ENCODE data around the gene PRAMEF26.
"Not testable (repeated sequence)": the region's sequence is repeated elsewhere in the genome, so short reads cannot be mapped to it uniquely, and the experiment has no call there.

Gene PRAMEF26

GRCh38 chr1:13155909-13156308, at the start of gene PRAMEF26:
TSS of gene PRAMEF26 (minus strand) at chr1:13156009. CDS start at chr1:13153095, 2,914 bp downstream.
- not testable (repeated sequence) for DNase-seq

- DNase-seq, result not testable (repeated sequence)
Observed at GRCh38 chr1:13201309-13201708, 45.5 kb upstream of the PRAMEF26 start, which contains the start of gene PRAMEF13. TSS of gene PRAMEF13 (minus strand) at chr1:13201409. CDS start at chr1:13199589, 1,820 bp downstream.

- not testable (repeated sequence) for DNase-seq
Observed at GRCh38 chr1:13171548-13171947, 15.7 kb upstream of the PRAMEF26 start, which contains the start of gene PRAMEF9. TSS of gene PRAMEF9 (plus strand) at chr1:13171848. CDS start at chr1:13175281, 3,433 bp downstream.

- not testable (repeated sequence) for DNase-seq
Observed at GRCh38 chr1:13165531-13165930, 9.7 kb upstream of the PRAMEF26 start, which contains the start of gene HNRNPCL4. TSS of gene HNRNPCL4 (minus strand) at chr1:13165631. CDS start at chr1:13165467, 164 bp downstream.

GRCh38 chr1:13116754-13117153, 39.1 kb downstream of the PRAMEF26 start, which contains the start of gene HNRNPCL2:
TSS of gene HNRNPCL2 (minus strand) at chr1:13116854. CDS start at chr1:13116400, 454 bp downstream.
- not testable (repeated sequence) for DNase-seq

Data from activated effector memory CD4-positive, alpha-beta T cell treated with anti-CD3 and anti-CD28 coated beads, Interleukin-2, amount 50 U/mL, for 16 hours (primary cell).